GM21529 (cell line): Measurements from ENCODE around the gene NUFIP2.
"Not testable (repeated sequence)": the region's sequence is repeated elsewhere in the genome, so short reads cannot be mapped to it uniquely, and the experiment has no call there.

Source experiments
- ATAC-seq: cut with Tn5 transposase; IDR thresholded peaks from one replicate; pipeline ENCODE4 v1.9.1; 2021; ENCODE audit not compliant: unreplicated experiment

NUFIP2 gene

GRCh38 chr17:29283496-29283895 is 10.5 kb downstream of the NUFIP2 start:
- ATAC-seq: no peak

GRCh38 chr17:29279397-29280070 is 14.4 kb downstream of the NUFIP2 start:
- no peak for ATAC-seq

- ATAC-seq: no peak
These were observed 15.3 kb downstream of the NUFIP2 start for GRCh38 chr17:29278692-29279091.

GRCh38 chr17:29273924-29274323 is 20.0 kb downstream of the NUFIP2 start:
- ATAC-seq: no peak

- ATAC-seq: not testable (repeated sequence)
These were observed 22.0 kb downstream of the NUFIP2 start for GRCh38 chr17:29271980-29272379.

- ATAC-seq: no peak
These were observed 30.0 kb downstream of the NUFIP2 start for GRCh38 chr17:29263916-29264315.

- ATAC-seq: no peak
These were observed 36.2 kb downstream of the NUFIP2 start for GRCh38 chr17:29257756-29258155.

GRCh38 chr17:29256735-29257466 is 37.0 kb downstream of the NUFIP2 start:
- no peak for ATAC-seq

- ATAC-seq: no peak
These were observed 37.9 kb downstream of the NUFIP2 start for GRCh38 chr17:29255926-29256522.

- no peak for ATAC-seq
These were observed 40.9 kb downstream of the NUFIP2 start for GRCh38 chr17:29253037-29253436.

GRCh38 chr17:29252101-29252791 is 41.7 kb downstream of the NUFIP2 start:
- no peak for ATAC-seq

- no peak for ATAC-seq
These were observed 42.8 kb downstream of the NUFIP2 start for GRCh38 chr17:29251184-29251583.

GRCh38 chr17:29250666-29251065 is 43.3 kb downstream of the NUFIP2 start:
- ATAC-seq: no peak

- ATAC-seq: no peak
These were observed 45.1 kb downstream of the NUFIP2 start for GRCh38 chr17:29248845-29249244.

GRCh38 chr17:29247219-29247618 is 46.7 kb downstream of the NUFIP2 start:
- ATAC-seq: no peak

GRCh38 chr17:29246628-29247027 is 47.3 kb downstream of the NUFIP2 start, which contains the start of gene CRYBA1:
Gene CRYBA1, plus strand, starts transcription at chr17:29246859. Its CDS starts 5 bp downstream, at chr17:29246864.
- no peak for ATAC-seq

- no peak for ATAC-seq
These were observed 48.5 kb downstream of the NUFIP2 start for GRCh38 chr17:29245401-29245800.

GRCh38 chr17:29243792-29244191 is 50.2 kb downstream of the NUFIP2 start:
- no peak for ATAC-seq

- ATAC-seq: no peak
These were observed 51.2 kb downstream of the NUFIP2 start for GRCh38 chr17:29242790-29243189.

GRCh38 chr17:29242051-29242450 is 51.9 kb downstream of the NUFIP2 start:
- ATAC-seq: no peak
